NB4 (cell line): ENCODE measurements around the gene LLPH.

Experiments used
- CTCF ChIP-seq: IDR thresholded peaks from one replicate; pipeline ENCODE4 v1.5.1; 2012; ENCODE audit warnings: low read depth, low read length
- MAX ChIP-seq: IDR thresholded peaks from 2 replicates; pipeline ENCODE4 v1.6.1; 2011; ENCODE audit warnings: low read depth, low read length
- MYC ChIP-seq: IDR thresholded peaks from 2 replicates; pipeline ENCODE4 v1.6.1; 2011; ENCODE audit warnings: low read depth, low read length
- POLR2A ChIP-seq: IDR thresholded peaks from 2 replicates; pipeline ENCODE4 v1.6.1; 2011; ENCODE audit warnings: mild to moderate bottlenecking; ENCODE audit not compliant: insufficient read length; ENCODE audit errors: extremely low read depth

- no peak for TF ChIP-seq CTCF
- no peak for TF ChIP-seq POLR2A
- TF ChIP-seq MAX = no peak
- TF ChIP-seq MYC = no peak
Measured at GRCh38 chr12:66127650-66128049, 2.9 kb downstream of the LLPH start.
